ENCODE results near the gene UBE2J1. TPM values are rescaled to one million over a fixed set of nuclear protein-coding genes. Genes with fewer than 3 reads are reported as not detected.
A peak's percentile ranks its signal among the peaks of the same experiment; 100 is the strongest.

The UBE2J1 gene
- total and polyA plus RNA-seq, 9 of the 15 experiments (the other 6 are each of a cell fraction or from before 2014, with no cell fraction given), result 11.6 to 32.6 (median 22.0) TPM

DNA sequence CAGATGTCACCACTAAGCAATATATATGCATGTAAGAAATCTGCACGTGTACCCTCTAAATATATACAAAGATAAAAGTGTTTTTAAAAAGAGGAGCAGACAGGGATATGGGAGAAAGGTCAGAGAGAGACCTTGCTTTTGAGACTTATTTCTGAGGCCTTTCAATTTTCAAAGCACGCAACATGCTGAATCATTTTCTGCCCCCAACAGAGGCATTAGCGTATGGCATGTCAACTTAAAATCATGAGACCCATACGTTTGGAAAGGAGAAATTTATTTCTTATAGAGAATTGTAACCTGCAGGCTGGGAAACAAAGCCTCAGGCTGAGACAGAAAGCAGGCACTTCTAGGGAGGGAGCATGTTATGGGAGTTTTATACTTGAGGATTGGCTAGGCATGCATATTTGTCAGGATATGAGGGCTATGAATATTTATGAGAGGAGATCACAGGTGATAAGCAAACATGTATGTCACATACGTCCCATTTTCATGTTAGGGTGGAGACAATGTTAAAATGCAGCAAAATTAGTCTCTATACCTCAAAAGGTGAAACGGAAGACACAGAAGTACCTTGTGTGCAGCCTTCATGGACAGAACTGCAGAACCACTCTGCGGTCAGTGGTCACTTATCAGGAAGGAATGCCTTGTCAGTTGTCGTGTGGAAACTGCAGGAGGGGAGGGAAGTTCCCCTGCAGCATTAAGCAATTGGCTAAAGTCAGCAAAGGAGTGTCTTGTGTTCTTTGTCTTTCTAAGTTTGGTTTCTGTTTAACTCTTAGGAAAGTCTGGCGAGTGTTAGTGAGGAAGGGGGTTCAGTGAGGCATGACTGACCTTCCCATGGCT is 31.2 kb downstream of the UBE2J1 start (continued):
- TF ChIP-seq, protein P1, sequence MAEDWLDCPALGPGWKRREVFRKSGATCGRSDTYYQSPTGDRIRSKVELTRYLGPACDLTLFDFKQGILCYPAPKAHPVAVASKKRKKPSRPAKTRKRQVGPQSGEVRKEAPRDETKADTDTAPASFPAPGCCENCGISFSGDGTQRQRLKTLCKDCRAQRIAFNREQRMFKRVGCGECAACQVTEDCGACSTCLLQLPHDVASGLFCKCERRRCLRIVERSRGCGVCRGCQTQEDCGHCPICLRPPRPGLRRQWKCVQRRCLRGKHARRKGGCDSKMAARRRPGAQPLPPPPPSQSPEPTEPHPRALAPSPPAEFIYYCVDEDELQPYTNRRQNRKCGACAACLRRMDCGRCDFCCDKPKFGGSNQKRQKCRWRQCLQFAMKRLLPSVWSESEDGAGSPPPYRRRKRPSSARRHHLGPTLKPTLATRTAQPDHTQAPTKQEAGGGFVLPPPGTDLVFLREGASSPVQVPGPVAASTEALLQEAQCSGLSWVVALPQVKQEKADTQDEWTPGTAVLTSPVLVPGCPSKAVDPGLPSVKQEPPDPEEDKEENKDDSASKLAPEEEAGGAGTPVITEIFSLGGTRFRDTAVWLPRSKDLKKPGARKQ (CRISPR knock-in tag; IDR thresholded peaks at IDR 0.05), result no peak
- no peak for TF ChIP-seq IFI16 (CRISPR knock-in tag; IDR thresholded peaks at IDR 0.05)
- TF ChIP-seq SUPT5H (IDR thresholded peaks at IDR 0.05), result no peak
- TF ChIP-seq HDAC2 (IDR thresholded peaks at IDR 0.05), result peak; percentile 61; the same call in 1 of the 2 replicates
- TF ChIP-seq HNRNPL (IDR thresholded peaks at IDR 0.05; ENCODE audit: low read depth, low read length), result no peak
- TF ChIP-seq CAMTA2 (CRISPR knock-in tag; conservative IDR thresholded peaks at IDR 0.05), result no peak
- TF ChIP-seq, protein P2, sequence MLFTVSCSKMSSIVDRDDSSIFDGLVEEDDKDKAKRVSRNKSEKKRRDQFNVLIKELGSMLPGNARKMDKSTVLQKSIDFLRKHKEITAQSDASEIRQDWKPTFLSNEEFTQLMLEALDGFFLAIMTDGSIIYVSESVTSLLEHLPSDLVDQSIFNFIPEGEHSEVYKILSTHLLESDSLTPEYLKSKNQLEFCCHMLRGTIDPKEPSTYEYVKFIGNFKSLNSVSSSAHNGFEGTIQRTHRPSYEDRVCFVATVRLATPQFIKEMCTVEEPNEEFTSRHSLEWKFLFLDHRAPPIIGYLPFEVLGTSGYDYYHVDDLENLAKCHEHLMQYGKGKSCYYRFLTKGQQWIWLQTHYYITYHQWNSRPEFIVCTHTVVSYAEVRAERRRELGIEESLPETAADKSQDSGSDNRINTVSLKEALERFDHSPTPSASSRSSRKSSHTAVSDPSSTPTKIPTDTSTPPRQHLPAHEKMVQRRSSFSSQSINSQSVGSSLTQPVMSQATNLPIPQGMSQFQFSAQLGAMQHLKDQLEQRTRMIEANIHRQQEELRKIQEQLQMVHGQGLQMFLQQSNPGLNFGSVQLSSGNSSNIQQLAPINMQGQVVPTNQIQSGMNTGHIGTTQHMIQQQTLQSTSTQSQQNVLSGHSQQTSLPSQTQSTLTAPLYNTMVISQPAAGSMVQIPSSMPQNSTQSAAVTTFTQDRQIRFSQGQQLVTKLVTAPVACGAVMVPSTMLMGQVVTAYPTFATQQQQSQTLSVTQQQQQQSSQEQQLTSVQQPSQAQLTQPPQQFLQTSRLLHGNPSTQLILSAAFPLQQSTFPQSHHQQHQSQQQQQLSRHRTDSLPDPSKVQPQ (CRISPR knock-in tag; IDR thresholded peaks at IDR 0.05; ENCODE audit: borderline replicate concordance), result no peak
- TF ChIP-seq, protein P3, sequence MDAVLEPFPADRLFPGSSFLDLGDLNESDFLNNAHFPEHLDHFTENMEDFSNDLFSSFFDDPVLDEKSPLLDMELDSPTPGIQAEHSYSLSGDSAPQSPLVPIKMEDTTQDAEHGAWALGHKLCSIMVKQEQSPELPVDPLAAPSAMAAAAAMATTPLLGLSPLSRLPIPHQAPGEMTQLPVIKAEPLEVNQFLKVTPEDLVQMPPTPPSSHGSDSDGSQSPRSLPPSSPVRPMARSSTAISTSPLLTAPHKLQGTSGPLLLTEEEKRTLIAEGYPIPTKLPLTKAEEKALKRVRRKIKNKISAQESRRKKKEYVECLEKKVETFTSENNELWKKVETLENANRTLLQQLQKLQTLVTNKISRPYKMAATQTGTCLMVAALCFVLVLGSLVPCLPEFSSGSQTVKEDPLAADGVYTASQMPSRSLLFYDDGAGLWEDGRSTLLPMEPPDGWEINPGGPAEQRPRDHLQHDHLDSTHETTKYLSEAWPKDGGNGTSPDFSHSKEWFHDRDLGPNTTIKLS (IDR thresholded peaks at IDR 0.05; ENCODE audit: borderline replicate concordance, low read depth), result no peak
- TF ChIP-seq ADNP (tag; IDR thresholded peaks at IDR 0.05), result no peak
- TF ChIP-seq, protein P4, sequence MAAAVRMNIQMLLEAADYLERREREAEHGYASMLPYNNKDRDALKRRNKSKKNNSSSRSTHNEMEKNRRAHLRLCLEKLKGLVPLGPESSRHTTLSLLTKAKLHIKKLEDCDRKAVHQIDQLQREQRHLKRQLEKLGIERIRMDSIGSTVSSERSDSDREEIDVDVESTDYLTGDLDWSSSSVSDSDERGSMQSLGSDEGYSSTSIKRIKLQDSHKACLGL (CRISPR knock-in tag; IDR thresholded peaks at IDR 0.05; ENCODE audit: borderline replicate concordance, poor library complexity, severe bottlenecking), result no peak
- no peak for TF ChIP-seq ZNF699 (CRISPR knock-in tag; IDR thresholded peaks at IDR 0.05; ENCODE audit: insufficient replicate concordance)
- TF ChIP-seq JUN (IDR thresholded peaks at IDR 0.05; ENCODE audit: borderline replicate concordance, low read depth, low read length), result no peak
- TF ChIP-seq JUN (CRISPR knock-in tag; IDR thresholded peaks at IDR 0.05; ENCODE audit: borderline replicate concordance), result no peak
- TF ChIP-seq RBBP5 (IDR thresholded peaks at IDR 0.05; ENCODE audit: borderline replicate concordance, insufficient read depth, low read length, poor library complexity, severe bottlenecking), result no peak
- TF ChIP-seq, protein P5, sequence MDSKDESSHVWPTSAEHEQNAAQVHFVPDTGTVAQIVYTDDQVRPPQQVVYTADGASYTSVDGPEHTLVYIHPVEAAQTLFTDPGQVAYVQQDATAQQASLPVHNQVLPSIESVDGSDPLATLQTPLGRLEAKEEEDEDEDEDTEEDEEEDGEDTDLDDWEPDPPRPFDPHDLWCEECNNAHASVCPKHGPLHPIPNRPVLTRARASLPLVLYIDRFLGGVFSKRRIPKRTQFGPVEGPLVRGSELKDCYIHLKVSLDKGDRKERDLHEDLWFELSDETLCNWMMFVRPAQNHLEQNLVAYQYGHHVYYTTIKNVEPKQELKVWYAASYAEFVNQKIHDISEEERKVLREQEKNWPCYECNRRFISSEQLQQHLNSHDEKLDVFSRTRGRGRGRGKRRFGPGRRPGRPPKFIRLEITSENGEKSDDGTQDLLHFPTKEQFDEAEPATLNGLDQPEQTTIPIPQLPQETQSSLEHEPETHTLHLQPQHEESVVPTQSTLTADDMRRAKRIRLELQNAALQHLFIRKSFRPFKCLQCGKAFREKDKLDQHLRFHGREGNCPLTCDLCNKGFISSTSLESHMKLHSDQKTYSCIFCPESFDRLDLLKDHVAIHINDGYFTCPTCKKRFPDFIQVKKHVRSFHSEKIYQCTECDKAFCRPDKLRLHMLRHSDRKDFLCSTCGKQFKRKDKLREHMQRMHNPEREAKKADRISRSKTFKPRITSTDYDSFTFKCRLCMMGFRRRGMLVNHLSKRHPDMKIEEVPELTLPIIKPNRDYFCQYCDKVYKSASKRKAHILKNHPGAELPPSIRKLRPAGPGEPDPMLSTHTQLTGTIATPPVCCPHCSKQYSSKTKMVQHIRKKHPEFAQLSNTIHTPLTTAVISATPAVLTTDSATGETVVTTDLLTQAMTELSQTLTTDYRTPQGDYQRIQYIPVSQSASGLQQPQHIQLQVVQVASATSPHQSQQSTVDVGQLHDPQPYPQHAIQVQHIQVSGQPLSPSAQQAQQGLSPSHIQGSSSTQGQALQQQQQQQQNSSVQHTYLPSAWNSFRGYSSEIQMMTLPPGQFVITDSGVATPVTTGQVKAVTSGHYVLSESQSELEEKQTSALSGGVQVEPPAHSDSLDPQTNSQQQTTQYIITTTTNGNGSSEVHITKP (IDR thresholded peaks at IDR 0.05; ENCODE audit: partially characterized antibody), result no peak
